Caco-2 (cell line): ENCODE results near the gene CLDN7. TPM values are rescaled to one million over a fixed set of nuclear protein-coding genes. Genes with fewer than 3 reads are reported as not detected.

Experiments
- BruUV-seq: library from RNA; stranded (reverse); fragments of 400-500 nt; replicated peaks from 2 replicates; lab custom pipeline; 2021; lab: Mats Ljungman, UMichigan
- CTCF ChIA-PET: fragments of 300-600 bp; sonication (Branson Sonifier 250); formaldehyde crosslinking; loops from one replicate; lab custom pipeline; 2022; ENCODE audit warnings: antibody characterized with exemption; lab: Charles Lee
- POLR2A ChIA-PET: fragments of 300-600 bp; sonication (Branson Sonifier 250); formaldehyde crosslinking; loops from one replicate; lab custom pipeline; 2022; ENCODE audit warnings: antibody characterized with exemption; lab: Charles Lee
- DNase-seq, 2 experiments: peaks; one replicate each; pipeline versions ENCODE4 v3.0.0 to v3.0.0-alpha.2; 2020 to 2022
- H3K27me3 ChIP-seq: replicated peaks from 2 replicates; pipeline ENCODE4 v1.6.0; 2011; ENCODE audit warnings: low read length; ENCODE audit not compliant: control insufficient read depth, insufficient read depth
- H3K36me3 ChIP-seq: 2 replicates; pipeline ENCODE4 v1.5.1; 2011; ENCODE audit warnings: low read length; ENCODE audit not compliant: control insufficient read depth, insufficient read depth
- H3K4me1 ChIP-seq: fragments of 250-450 bp; sonication (Bioruptor Pico); 2 replicates; pipeline ENCODE4 v1.5.1; 2020; ENCODE audit warnings: mild to moderate bottlenecking
- H3K4me3 ChIP-seq: 2 replicates; pipeline ENCODE4 v1.5.1; 2011; ENCODE audit warnings: low read depth, mild to moderate bottlenecking, control low read depth, low read length
- H3K9me3 ChIP-seq: fragments of 250-450 bp; sonication (Bioruptor Pico); 2 replicates; pipeline ENCODE4 v1.5.1; 2020; ENCODE audit warnings: mild to moderate bottlenecking, moderate library complexity
- H3K27ac Mint-ChIP-seq: one replicate; pipeline ENCODE4 v1.8.0; 2022; ENCODE audit warnings: mixed read lengths; ENCODE audit not compliant: unreplicated experiment
- H3K27me3 Mint-ChIP-seq: one replicate; pipeline ENCODE4 v1.8.0; 2022; ENCODE audit warnings: mixed read lengths; ENCODE audit not compliant: insufficient read depth, unreplicated experiment
- H3K36me3 Mint-ChIP-seq: one replicate; pipeline ENCODE4 v1.8.0; 2022; ENCODE audit warnings: mild to moderate bottlenecking, mixed read lengths; ENCODE audit not compliant: insufficient read depth, unreplicated experiment
- H3K4me1 Mint-ChIP-seq: one replicate; pipeline ENCODE4 v1.8.0; 2022; ENCODE audit warnings: low read depth, mixed read lengths; ENCODE audit not compliant: unreplicated experiment
- H3K4me3 Mint-ChIP-seq: one replicate; pipeline ENCODE4 v1.8.0; 2022; ENCODE audit warnings: mild to moderate bottlenecking, moderate library complexity, mixed read lengths; ENCODE audit not compliant: unreplicated experiment
- H3K9me3 Mint-ChIP-seq: one replicate; pipeline ENCODE4 v1.8.0; 2022; ENCODE audit warnings: mixed read lengths; ENCODE audit not compliant: unreplicated experiment
- intact Hi-C: fragments of 100-400 bp; cut with micrococcal nuclease; formaldehyde crosslinking; loops from one replicate; pipeline ENCODE4 v1.10.0; 2022; ENCODE audit not compliant: unreplicated experiment
- total RNA-seq: library from RNA; stranded (reverse); gene quantifications from 2 replicates; pipeline ENCODE4 v1.2.3, GENCODE V29; 2022
- TF ChIP-seq, protein P1 (sequence below), 2 experiments: fragments of 200-600 bp in 1 of 2; IDR thresholded peaks; 1 replicate in 1 of 2; 2 replicates in 1 of 2; pipeline versions ENCODE4 v1.5.1 to v1.8.0; 2011 to 2022; ENCODE audit warnings: antibody characterized with exemption in 1 of 2, control low read depth in 1 of 2, inconsistent platforms in 1 of 2, low read depth in 1 of 2, low read length in 1 of 2, mild to moderate bottlenecking in 1 of 2, moderate library complexity in 1 of 2; ENCODE audit not compliant: insufficient read depth in 1 of 2, severe bottlenecking in 1 of 2, unreplicated experiment in 1 of 2

The CLDN7 gene
- total RNA-seq, 1 experiment from 2014 or later = 111 TPM

DNA sequence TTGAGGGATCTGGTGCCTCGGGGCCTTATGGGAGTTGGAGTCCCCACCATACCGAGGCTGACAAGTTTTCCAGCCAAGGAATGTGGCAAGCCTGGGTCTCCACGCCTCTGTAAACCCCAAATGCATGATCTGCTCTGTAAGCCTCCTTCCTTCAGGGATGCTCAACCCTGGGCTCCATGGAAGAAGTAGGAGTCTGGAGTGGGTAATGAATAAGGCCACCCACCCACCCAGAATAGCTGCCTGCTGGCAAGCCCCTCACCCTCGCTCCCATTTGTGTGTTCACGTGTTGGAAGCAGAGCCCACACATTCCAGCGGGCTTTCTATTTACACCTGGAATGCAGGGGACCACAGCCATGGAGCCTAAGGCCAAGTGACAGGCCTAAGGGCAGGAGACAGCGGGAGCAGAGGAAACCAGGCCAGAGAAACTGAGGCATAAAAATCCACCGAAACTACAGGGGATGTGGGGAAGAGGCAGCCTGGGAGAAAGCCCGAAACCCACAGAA, 47.1 kb downstream of the CLDN7 start:
- no peak for DNase-seq
- Mint-ChIP-seq H3K27ac (peak overlapping the region; percentile 98), H3K4me3 (peak overlapping the region; percentile 80), H3K9me3 (no peaks in the 10 kb centered on the region), H3K36me3 (peaks cover 30% of the 10 kb centered on the region), H3K4me1 (peaks cover 5% of the 10 kb centered on the region), H3K27me3 (no peaks in the 10 kb centered on the region)
- POLR2A ChIA-PET = interaction anchor here (1.0 kb wide), 1 partner anchor 169 kb away, joined by 3 read pairs; no protein-coding TSS in a partner anchor
- H3K9me3 ChIP-seq = no peaks in the 10 kb centered on the region
- no peak overlapping the region for H3K4me3 ChIP-seq
- intact Hi-C loops = no loop called here
- TF ChIP-seq, protein P1, sequence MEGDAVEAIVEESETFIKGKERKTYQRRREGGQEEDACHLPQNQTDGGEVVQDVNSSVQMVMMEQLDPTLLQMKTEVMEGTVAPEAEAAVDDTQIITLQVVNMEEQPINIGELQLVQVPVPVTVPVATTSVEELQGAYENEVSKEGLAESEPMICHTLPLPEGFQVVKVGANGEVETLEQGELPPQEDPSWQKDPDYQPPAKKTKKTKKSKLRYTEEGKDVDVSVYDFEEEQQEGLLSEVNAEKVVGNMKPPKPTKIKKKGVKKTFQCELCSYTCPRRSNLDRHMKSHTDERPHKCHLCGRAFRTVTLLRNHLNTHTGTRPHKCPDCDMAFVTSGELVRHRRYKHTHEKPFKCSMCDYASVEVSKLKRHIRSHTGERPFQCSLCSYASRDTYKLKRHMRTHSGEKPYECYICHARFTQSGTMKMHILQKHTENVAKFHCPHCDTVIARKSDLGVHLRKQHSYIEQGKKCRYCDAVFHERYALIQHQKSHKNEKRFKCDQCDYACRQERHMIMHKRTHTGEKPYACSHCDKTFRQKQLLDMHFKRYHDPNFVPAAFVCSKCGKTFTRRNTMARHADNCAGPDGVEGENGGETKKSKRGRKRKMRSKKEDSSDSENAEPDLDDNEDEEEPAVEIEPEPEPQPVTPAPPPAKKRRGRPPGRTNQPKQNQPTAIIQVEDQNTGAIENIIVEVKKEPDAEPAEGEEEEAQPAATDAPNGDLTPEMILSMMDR (IDR thresholded peaks at IDR 0.05; ENCODE audit: insufficient read depth in 1 of 2, low read depth in 1 of 2, low read length in 1 of 2, severe bottlenecking in 1 of 2, unreplicated experiment in 1 of 2) = no peak
- H3K27me3 ChIP-seq = no peaks in the 10 kb centered on the region
- H3K4me1 ChIP-seq = peaks cover 4% of the 10 kb centered on the region; the same call in 1 of the 2 replicates
- no peaks in the 10 kb centered on the region for H3K36me3 ChIP-seq
- BruUV-seq = no TSS peak
- CTCF ChIA-PET = interaction anchor here (0.7 to 2.9 kb wide), 2 partner anchors 170 to 179 kb away, joined by 3 to 13 read pairs; partner anchors contain the start of gene PLSCR3

DNA sequence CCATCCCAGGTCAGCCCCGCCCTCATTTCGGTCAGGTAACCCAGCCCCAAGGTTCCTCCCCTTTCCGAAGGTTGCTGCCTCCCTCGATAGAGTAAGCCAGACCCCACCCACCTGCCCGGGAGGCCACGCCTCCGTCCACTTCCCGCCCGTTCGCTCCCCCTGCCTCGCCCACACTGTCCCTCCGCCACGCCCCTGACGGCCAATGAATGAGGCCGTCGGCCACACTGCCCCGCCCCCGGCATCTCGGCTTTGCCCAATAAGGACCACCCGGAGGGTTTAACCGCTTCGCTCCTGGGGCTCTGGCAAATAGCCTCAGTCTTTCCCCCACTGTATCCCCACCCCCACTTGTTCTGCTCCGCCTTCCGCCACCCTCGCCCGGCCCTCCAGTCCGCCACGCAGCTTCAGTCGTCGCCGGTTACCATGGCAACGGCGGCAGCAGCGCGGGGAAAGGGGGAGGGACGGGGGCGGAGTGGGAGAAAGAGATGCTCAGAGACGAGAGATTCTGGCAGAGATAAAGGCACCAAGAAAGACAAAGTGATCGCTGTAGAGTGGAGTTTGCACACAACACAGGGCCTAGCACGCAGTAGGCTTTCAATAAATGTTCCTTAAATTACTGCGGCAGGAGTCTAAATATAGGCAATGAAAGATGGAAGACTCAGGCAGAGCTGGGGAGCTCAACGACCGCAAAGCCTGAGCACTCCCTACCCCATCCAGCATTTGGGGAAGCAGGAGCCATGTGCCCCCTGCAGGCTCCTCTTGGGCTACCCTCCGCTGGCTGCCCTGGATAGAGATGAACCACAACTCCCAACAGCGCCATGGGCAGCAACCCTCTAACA, 47.8 kb downstream of the CLDN7 start:
- POLR2A ChIA-PET = interaction anchor here (0.6 to 1.0 kb wide), 3 partner anchors 47 to 1745 kb away, joined by 3 to 7 read pairs (median 4); no protein-coding TSS in a partner anchor
- Mint-ChIP-seq H3K4me3 (peak overlapping the region; percentile 80), H3K27me3 (no peaks in the 10 kb centered on the region), H3K9me3 (no peaks in the 10 kb centered on the region), H3K4me1 (peaks cover 3% of the 10 kb centered on the region), H3K36me3 (peaks cover 24% of the 10 kb centered on the region), H3K27ac (peak overlapping the region; percentile 98)
- peak; percentile 96 to 97 for DNase-seq
- Histone ChIP-seq H3K4me1 (peaks cover 4% of the 10 kb centered on the region; the same call in 1 of the 2 replicates), H3K27me3 (no peaks in the 10 kb centered on the region), H3K9me3 (no peaks in the 10 kb centered on the region), H3K36me3 (no peaks in the 10 kb centered on the region), H3K4me3 (peak overlapping the region; percentile 36)
- TF ChIP-seq, protein P1 (IDR thresholded peaks at IDR 0.05; ENCODE audit: insufficient read depth in 1 of 2, low read depth in 1 of 2, low read length in 1 of 2, severe bottlenecking in 1 of 2, unreplicated experiment in 1 of 2) = peak; percentile 19 to 40
- intact Hi-C loops = no loop called here
- BruUV-seq = no TSS peak
- CTCF ChIA-PET = interaction anchor here (0.5 to 2.9 kb wide), 7 partner anchors 24 to 180 kb away, joined by 3 to 13 read pairs (median 3); partner anchors contain the start of genes PLSCR3 and SLC16A13

DNA sequence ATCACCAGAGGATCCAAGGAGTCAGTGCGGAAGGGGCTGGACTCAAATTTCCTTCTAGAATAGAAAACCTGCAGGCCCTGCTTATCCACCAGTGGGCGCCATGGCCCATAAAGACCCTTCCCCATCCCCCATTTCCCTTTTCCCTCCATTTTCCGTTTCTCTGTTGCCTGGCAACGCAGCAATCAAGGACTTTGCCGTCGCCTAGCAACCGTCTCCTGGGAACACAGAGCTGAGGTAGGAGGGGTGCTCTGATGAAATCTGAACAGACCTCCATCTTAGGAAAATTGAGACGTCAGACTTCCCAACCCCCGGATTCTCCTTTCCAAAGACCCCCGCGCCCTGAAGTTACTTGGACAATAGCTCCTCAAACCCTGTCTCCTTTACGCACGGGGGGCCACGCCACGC, 48.4 kb downstream of the CLDN7 start:
- intact Hi-C loops = no loop called here

More for the DNA sequence above, 48.4 kb downstream of the CLDN7 start:
- ChIA-PET POLR2A (interaction anchor here (0.6 to 0.8 kb wide), 2 partner anchors 48 to 1745 kb away, joined by 4 to 7 read pairs; no protein-coding TSS in a partner anchor), CTCF (interaction anchor here (0.8 to 2.9 kb wide), 5 partner anchors 23 to 178 kb away, joined by 3 to 13 read pairs (median 4); partner anchors contain the start of gene SLC16A13)
- Mint-ChIP-seq H3K27me3 (no peaks in the 10 kb centered on the region), H3K4me1 (no peaks in the 10 kb centered on the region), H3K27ac (peak overlapping the region; percentile 98), H3K9me3 (no peaks in the 10 kb centered on the region), H3K4me3 (peak overlapping the region; percentile 80), H3K36me3 (peaks cover 20% of the 10 kb centered on the region)
- Histone ChIP-seq H3K4me1 (peaks cover 4% of the 10 kb centered on the region; the same call in 1 of the 2 replicates), H3K27me3 (no peaks in the 10 kb centered on the region), H3K36me3 (no peaks in the 10 kb centered on the region), H3K4me3 (peak overlapping the region; percentile 22), H3K9me3 (no peaks in the 10 kb centered on the region)
- no TSS peak for BruUV-seq
- TF ChIP-seq, protein P1 (IDR thresholded peaks at IDR 0.05; ENCODE audit: insufficient read depth in 1 of 2, low read depth in 1 of 2, low read length in 1 of 2, severe bottlenecking in 1 of 2, unreplicated experiment in 1 of 2) = peak in 1 of 2 experiments; percentile 42
- peak; percentile 76 to 83 for DNase-seq
